Ovary (tissue), 9 donors: ENCODE data around the gene DHODH. TPM values are rescaled to one million over a fixed set of nuclear protein-coding genes. Genes with fewer than 3 reads are reported as not detected.

Source experiments
- DNase-seq, 5 donors: peaks; one replicate each; pipeline ENCODE4 v3.0.0-alpha.2; 2019 to 2020
- H3K27ac ChIP-seq, 2 donors: fragments of 200-600 bp; one replicate each; pipeline versions ENCODE4 v1.5.1 to v1.8.0; 2019 to 2022
- H3K27me3 ChIP-seq: fragments of 200-600 bp; one replicate; pipeline ENCODE4 v1.8.0; 2022
- H3K36me3 ChIP-seq: fragments of 200-600 bp; sonication (generic); one replicate; pipeline ENCODE4 v1.5.1; 2019
- H3K4me1 ChIP-seq: one replicate; pipeline ENCODE4 v1.8.1; 2013; ENCODE audit warnings: mild to moderate bottlenecking, moderate library complexity; ENCODE audit not compliant: insufficient read depth
- H3K4me3 ChIP-seq: fragments of 200-600 bp; sonication (generic); one replicate; pipeline ENCODE4 v1.5.1; 2017
- H3K9me3 ChIP-seq, 2 donors: fragments of 200-600 bp in 1 of 2; sonication (generic) in 1 of 2; one replicate each; pipeline versions ENCODE4 v1.5.1 to v1.8.1; 2013 to 2019; ENCODE audit warnings: mild to moderate bottlenecking in 1 of 2, moderate library complexity in 1 of 2
- EP300 ChIP-seq: sonication (generic); formaldehyde crosslinking; IDR thresholded peaks from one replicate; pipeline ENCODE4 v1.6.1; 2017; ENCODE audit warnings: antibody characterized with exemption
- POLR2A ChIP-seq: fragments of 450-650 bp; IDR thresholded peaks from one replicate; pipeline ENCODE4 v1.6.1; 2017; ENCODE audit warnings: antibody characterized with exemption, mild to moderate bottlenecking, moderate library complexity
- WGBS, 3 donors: extraction: QIAGEN DNeasy Blood & Tissue Kit in 1 of 3; methylation state at CpG; one replicate each; pipeline versions ENCODE4 v1.1.5 to v1.1.7; 2013 to 2017; 5-methylcytosine and 5-hydroxymethylcytosine counted together
- intact Hi-C, 4 donors: fragments of 100-400 bp; cut with DNase I; formaldehyde crosslinking; loops; one replicate each; pipeline versions ENCODE4 v1.11.0 to v1.15.1; 2022 to 2023
- polyA plus RNA-seq, 2 donors: library from polyadenylated mRNA; stranded (reverse); fragments of 200-250 nt in 1 of 2; fragments of 350-450 nt in 1 of 2; fragmentation: Illumina TruSeq in 1 of 2; extraction: RNeasy Lipid Tissue Mini Kit (QIAGEN cat#74804) in 1 of 2; gene quantifications; one replicate each; pipeline ENCODE4 v1.2.3, GENCODE V29; 2013 to 2014
- total RNA-seq, 7 donors: library from RNA; depleted of rRNA in 2 of 7; stranded (reverse); fragments of >200 nt in 2 of 7; fragmentation: NEBNext Ultra II Directional in 3 of 7; extraction: Animal tissue kit (Norgen Biotek cat#: 25700) in 3 of 7; gene quantifications; one replicate each; pipeline versions ENCODE4 v1.1.0 to v1.2.4, GENCODE V29; 2016 to 2023
- TF ChIP-seq, protein P1 (sequence below), 3 donors: fragments of 450-650 bp in 2 of 3; fragments of 200-600 bp in 1 of 3; IDR thresholded peaks; one replicate each; pipeline versions ENCODE4 v1.5.1 to v1.8.0; 2016 to 2022; ENCODE audit warnings: antibody characterized with exemption in 3 of 3, mild to moderate bottlenecking in 1 of 3
- donor health status: DM: no; HTN: no; CAD: no; lungs with moderate emphysema.
- donor health status: DM: no; HTN: no; CAD: no.
- donor health status: Bipolar disorder and iron deficiency.
- donor health status: DM: yes; HTN: yes; CAD: no.
- donor health status: DM: no; HTN: no; CAD: no.
- donor health status: DM: yes; HTN: yes; CAD: no.

Gene DHODH
- total and polyA plus RNA-seq, 9 donors, result 3.2 to 13.0 (median 9.4) TPM

DNA sequence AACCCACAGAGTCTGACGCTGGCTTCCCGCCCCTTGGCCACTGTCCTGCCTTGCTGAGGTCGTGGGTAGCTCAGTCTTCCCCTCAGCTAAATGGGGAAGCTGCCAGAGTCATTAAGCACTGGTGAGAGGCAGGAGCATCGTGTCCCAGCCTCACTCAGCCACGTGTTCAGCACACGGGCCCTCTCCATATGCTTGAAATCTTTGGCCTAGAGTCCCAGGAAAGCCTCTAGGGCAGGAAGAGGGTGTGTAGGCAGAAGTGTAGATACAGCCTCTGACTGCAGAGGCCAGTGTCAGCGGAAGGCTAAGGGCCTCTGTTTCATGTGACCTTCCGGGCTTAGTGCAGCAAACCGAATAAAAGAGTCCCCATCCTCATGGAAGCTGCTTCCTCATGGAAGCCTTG, 4.1 kb downstream of the DHODH start:
- 79 to 83% (median 80%) methylated on average over 9 of the region's 9 CpGs for WGBS, 3 donors
- H3K27ac ChIP-seq, result no peak overlapping the region
- H3K27me3 ChIP-seq, result no peaks in the 10 kb centered on the region
- TF ChIP-seq EP300, result no peak
- TF ChIP-seq, protein P1, sequence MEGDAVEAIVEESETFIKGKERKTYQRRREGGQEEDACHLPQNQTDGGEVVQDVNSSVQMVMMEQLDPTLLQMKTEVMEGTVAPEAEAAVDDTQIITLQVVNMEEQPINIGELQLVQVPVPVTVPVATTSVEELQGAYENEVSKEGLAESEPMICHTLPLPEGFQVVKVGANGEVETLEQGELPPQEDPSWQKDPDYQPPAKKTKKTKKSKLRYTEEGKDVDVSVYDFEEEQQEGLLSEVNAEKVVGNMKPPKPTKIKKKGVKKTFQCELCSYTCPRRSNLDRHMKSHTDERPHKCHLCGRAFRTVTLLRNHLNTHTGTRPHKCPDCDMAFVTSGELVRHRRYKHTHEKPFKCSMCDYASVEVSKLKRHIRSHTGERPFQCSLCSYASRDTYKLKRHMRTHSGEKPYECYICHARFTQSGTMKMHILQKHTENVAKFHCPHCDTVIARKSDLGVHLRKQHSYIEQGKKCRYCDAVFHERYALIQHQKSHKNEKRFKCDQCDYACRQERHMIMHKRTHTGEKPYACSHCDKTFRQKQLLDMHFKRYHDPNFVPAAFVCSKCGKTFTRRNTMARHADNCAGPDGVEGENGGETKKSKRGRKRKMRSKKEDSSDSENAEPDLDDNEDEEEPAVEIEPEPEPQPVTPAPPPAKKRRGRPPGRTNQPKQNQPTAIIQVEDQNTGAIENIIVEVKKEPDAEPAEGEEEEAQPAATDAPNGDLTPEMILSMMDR (IDR thresholded peaks at IDR 0.05), result no peak
- no peak for DNase-seq
- H3K4me1 ChIP-seq, result peaks cover 8% of the 10 kb centered on the region
- H3K36me3 ChIP-seq, result no peaks in the 10 kb centered on the region
- no peaks in the 10 kb centered on the region for H3K9me3 ChIP-seq
- intact Hi-C loops, result loop anchor here in 1 of 4 donors (10.0 kb wide), 1 partner anchor 82 kb away; the partner anchor contains the start of genes DHX38 and TXNL4B
- H3K4me3 ChIP-seq, result no peak overlapping the region

DNA sequence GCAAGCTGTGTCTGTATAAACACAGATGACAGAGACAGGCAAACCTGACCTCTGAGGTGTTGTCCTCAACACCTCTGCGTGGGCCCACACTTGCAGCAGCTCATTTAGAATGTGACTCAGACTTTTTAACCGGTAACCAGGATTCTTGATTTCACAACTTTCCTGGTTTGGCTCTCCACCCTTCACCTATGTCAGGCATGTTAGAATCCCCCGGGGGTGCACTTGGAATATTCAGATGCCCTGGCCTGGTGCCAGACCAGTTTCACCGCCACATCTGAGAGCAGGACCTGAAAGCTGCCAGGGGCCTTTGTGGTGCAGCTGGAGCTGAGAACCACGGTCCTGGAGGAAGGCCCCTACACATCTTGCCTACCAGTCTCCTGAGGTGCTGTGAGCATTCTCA, 4.8 kb downstream of the DHODH start:
- TF ChIP-seq POLR2A, result no peak
- TF ChIP-seq EP300, result no peak
- TF ChIP-seq, protein P1 (IDR thresholded peaks at IDR 0.05), result no peak
- H3K36me3 ChIP-seq, result no peaks in the 10 kb centered on the region
- peak overlapping the region in 1 of 2 donors; percentile 42 for H3K27ac ChIP-seq
- H3K9me3 ChIP-seq, result no peaks in the 10 kb centered on the region
- H3K4me1 ChIP-seq, result peaks cover 8% of the 10 kb centered on the region
- no peaks in the 10 kb centered on the region for H3K27me3 ChIP-seq
- no peak overlapping the region for H3K4me3 ChIP-seq
- 10 to 18% (median 14%) methylated on average over 5 of the region's 5 CpGs for WGBS, 3 donors
- intact Hi-C loops, result loop anchor here in 1 of 4 donors (10.0 kb wide), 1 partner anchor 81 kb away; the partner anchor contains the start of genes DHX38 and TXNL4B
- DNase-seq, result peak; percentile 37 to 69 (median 57)

DNA sequence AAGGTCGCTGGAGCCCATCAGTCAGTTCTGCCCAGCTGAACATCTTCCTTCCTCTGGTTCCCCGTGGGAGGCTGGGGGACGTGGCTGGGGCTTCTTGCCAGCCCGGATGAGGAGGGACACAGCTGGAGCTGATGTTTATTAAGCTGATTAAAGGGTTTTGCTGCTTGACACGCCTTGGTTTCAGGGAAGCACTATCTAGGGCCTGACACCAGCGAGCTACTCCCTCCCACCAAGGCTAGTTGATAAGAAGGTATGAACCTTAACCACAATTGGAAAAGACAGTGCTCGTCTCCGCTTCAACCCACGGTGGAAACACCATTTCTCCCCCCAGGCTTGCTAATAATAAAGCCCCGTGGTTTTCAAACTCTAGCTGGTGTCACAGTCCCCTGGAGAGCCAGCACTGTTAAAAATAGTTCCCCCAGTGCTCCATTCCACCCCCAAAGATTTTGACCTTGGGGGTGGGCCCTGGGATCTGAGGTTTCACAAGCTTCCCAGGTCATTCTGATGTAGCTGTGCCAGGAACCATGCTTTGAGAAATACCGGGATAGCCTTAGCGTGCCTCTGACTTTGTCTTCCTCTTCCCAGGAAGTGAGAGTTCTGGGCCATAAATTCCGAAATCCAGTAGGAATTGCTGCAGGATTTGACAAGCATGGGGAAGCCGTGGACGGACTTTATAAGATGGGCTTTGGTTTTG, 5.5 kb downstream of the DHODH start:
- Histone ChIP-seq H3K4me3 (no peak overlapping the region), H3K27ac (peak overlapping the region in 1 of 2 donors; percentile 42), H3K4me1 (peaks cover 8% of the 10 kb centered on the region), H3K27me3 (no peaks in the 10 kb centered on the region), H3K9me3 (no peaks in the 10 kb centered on the region), H3K36me3 (no peaks in the 10 kb centered on the region)
- intact Hi-C loops, result loop anchor here in 1 of 4 donors (10.0 kb wide), 1 partner anchor 81 kb away; the partner anchor contains the start of genes DHX38 and TXNL4B
- WGBS, 3 donors, result 3 to 11% (median 5%) methylated on average over 15 of the region's 15 CpGs
- no peak for TF ChIP-seq EP300
- TF ChIP-seq, protein P1 (IDR thresholded peaks at IDR 0.05), result no peak
- no peak for TF ChIP-seq POLR2A
- peak; percentile 54 to 77 (median 68) for DNase-seq

DNA sequence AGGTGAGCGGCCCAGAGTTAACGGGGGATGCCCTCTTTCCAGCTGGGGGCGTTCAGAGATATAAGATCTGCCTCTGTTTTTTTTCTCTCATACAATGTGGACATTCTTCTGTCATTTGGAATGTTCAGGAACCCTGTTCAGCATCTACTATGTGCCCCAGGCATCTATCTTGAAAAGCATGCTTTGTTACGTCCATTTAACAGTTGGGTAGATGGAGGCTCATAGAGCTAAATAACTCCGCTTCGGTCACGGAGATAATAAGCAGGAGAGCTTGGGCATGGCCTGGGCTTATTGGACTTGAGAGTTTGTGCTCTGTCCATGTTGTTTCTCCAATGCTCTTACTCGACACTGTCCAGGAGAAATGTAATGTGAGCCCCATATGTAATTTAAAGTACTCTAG, 6.1 kb downstream of the DHODH start:
- peaks cover 8% of the 10 kb centered on the region for H3K4me1 ChIP-seq
- no peaks in the 10 kb centered on the region for H3K36me3 ChIP-seq
- 76 to 81% (median 80%) methylated on average over 8 of the region's 8 CpGs for WGBS, 3 donors
- intact Hi-C loops, result loop anchor here in 1 of 4 donors (10.0 kb wide), 1 partner anchor 80 kb away; the partner anchor contains the start of genes DHX38 and TXNL4B
- TF ChIP-seq POLR2A (no peak), EP300 (no peak)
- TF ChIP-seq, protein P1 (IDR thresholded peaks at IDR 0.05), result no peak
- no peaks in the 10 kb centered on the region for H3K9me3 ChIP-seq
- no peak for DNase-seq
- no peak overlapping the region for H3K4me3 ChIP-seq
- no peaks in the 10 kb centered on the region for H3K27me3 ChIP-seq
- peak overlapping the region in 1 of 2 donors; percentile 42 for H3K27ac ChIP-seq
